ENCODE measurements around the gene GNPAT. TPM values are rescaled to one million over a fixed set of nuclear protein-coding genes. Genes with fewer than 3 reads are reported as not detected.
A peak's percentile ranks its signal among the peaks of the same experiment; 100 is the strongest.

GNPAT gene
- total and polyA plus RNA-seq, 10 of the 15 experiments (the other 5 are each of a cell fraction or from before 2014, with no cell fraction given): 24.0 to 70.6 (median 47.2) TPM

- WGBS (ENCODE audit: insufficient coverage, insufficient replicate concordance, low lambda C conversion rate, missing lambda C conversion rate): under 1% methylated on average over 10 of the region's 10 CpGs
- H3K36me3 ChIP-seq (ENCODE audit: control insufficient read depth in 2 of 2, insufficient read depth in 2 of 2, low read length in 1 of 2): 0 out of 4 replicates have a peak, but pooled peaks cover 0 to 2% of the 10 kb centered on the region in 2 experiments
- peak overlapping the region; percentile 85 for H3K9ac ChIP-seq (ENCODE audit: control insufficient read depth, insufficient read depth, low read length)
- H3K4me3 ChIP-seq: peak overlapping the region; percentile 98
- no peak for FAIRE-seq
- H2AFZ ChIP-seq (ENCODE audit: control insufficient read depth, low read depth, low read length): peak overlapping the region; percentile 88
- ChIA-PET SMC1A (ENCODE audit: uncharacterized antibody, unreplicated experiment) (interaction anchor here (0.6 to 2.2 kb wide), 11 partner anchors 8 to 1137 kb away, joined by 3 to 11 read pairs (median 3); no protein-coding TSS in a partner anchor), CTCF (interaction anchor here (0.8 to 2.2 kb wide), 15 partner anchors 9 to 599 kb away, joined by 3 to 10 read pairs (median 3); partner anchors contain the start of genes ARV1, COG2, EXOC8 and SPRTN), RAD21 (ENCODE audit: unreplicated experiment) (no interaction called here), POLR2A (interaction anchor here (0.5 to 1.5 kb wide), 2 partner anchors 75 to 96 kb away, joined by 3 read pairs; partner anchors contain the start of genes EXOC8 and SPRTN)
- peak; percentile 59 for ATAC-seq
- DNase-seq (ENCODE audit: low read depth, low spot score): no peak
- H3K4me2 ChIP-seq (ENCODE audit: control insufficient read depth, insufficient read depth): peak overlapping the region; percentile 56
- peaks cover 5% of the 10 kb centered on the region; the same call in 1 of the 2 replicates for H3K4me1 ChIP-seq (ENCODE audit: control insufficient read depth, insufficient read depth, low read length)
- H3K27me3 ChIP-seq (replicated peaks in 1 of 2; ENCODE audit: control insufficient read depth in 2 of 2, insufficient read depth in 2 of 2, low read length in 1 of 2): no peaks in the 10 kb centered on the region
- TF ChIP-seq, protein P1, sequence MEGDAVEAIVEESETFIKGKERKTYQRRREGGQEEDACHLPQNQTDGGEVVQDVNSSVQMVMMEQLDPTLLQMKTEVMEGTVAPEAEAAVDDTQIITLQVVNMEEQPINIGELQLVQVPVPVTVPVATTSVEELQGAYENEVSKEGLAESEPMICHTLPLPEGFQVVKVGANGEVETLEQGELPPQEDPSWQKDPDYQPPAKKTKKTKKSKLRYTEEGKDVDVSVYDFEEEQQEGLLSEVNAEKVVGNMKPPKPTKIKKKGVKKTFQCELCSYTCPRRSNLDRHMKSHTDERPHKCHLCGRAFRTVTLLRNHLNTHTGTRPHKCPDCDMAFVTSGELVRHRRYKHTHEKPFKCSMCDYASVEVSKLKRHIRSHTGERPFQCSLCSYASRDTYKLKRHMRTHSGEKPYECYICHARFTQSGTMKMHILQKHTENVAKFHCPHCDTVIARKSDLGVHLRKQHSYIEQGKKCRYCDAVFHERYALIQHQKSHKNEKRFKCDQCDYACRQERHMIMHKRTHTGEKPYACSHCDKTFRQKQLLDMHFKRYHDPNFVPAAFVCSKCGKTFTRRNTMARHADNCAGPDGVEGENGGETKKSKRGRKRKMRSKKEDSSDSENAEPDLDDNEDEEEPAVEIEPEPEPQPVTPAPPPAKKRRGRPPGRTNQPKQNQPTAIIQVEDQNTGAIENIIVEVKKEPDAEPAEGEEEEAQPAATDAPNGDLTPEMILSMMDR (IDR thresholded peaks at IDR 0.05 in 2 of 3, conservative IDR thresholded peaks at IDR 0.05 in 1 of 3; ENCODE audit: control insufficient read depth in 2 of 3, extremely low read depth in 1 of 3, insufficient read depth in 1 of 3, low read depth in 3 of 3, low read length in 3 of 3): peak in 1 of 3 experiments; percentile 24; a peak in 1 of 6 replicates
- TF ChIP-seq MXI1 (IDR thresholded peaks at IDR 0.05; ENCODE audit: low read depth, low read length) (no peak), CHD1 (IDR thresholded peaks at IDR 0.05; ENCODE audit: low read depth, low read length) (no peak), ZNF592 (IDR thresholded peaks at IDR 0.05) (no peak), NR2F1 (conservative IDR thresholded peaks at IDR 0.05) (no peak)
- BruUV-seq (replicated peaks): no TSS peak
- intact Hi-C loops (cut with micrococcal nuclease; ENCODE audit: unreplicated experiment) (loop anchor here (5.0 kb wide), 1 partner anchor 96 kb away; the partner anchor contains the start of genes EXOC8 and SPRTN), in situ Hi-C loops (cut with MboI) (no loop called here)
- peak overlapping the region; percentile 66 for H3K27ac ChIP-seq (ENCODE audit: control insufficient read depth, insufficient read depth)
- H3K79me2 ChIP-seq (ENCODE audit: control insufficient read depth, insufficient read depth, low read length): peaks cover 57% of the 10 kb centered on the region
- H4K20me1 ChIP-seq (ENCODE audit: control insufficient read depth, insufficient read depth): no peaks in the 10 kb centered on the region
- H3K9me3 ChIP-seq (replicated peaks; ENCODE audit: control insufficient read depth, insufficient read depth, low read length): no peaks in the 10 kb centered on the region; the same call in 2 of the 3 replicates
Observed at GRCh38 chr1:231241750-231242149, 738 bp downstream of the GNPAT start.

All from GM12878 (cell line).